ENCODE results near the gene EEF1G. TPM values are rescaled to one million over a fixed set of nuclear protein-coding genes. Genes with fewer than 3 reads are reported as not detected.
"Not testable (repeated sequence)": the region's sequence is repeated elsewhere in the genome, so short reads cannot be mapped to it uniquely, and the experiment has no call there.

The EEF1G gene, protein sequence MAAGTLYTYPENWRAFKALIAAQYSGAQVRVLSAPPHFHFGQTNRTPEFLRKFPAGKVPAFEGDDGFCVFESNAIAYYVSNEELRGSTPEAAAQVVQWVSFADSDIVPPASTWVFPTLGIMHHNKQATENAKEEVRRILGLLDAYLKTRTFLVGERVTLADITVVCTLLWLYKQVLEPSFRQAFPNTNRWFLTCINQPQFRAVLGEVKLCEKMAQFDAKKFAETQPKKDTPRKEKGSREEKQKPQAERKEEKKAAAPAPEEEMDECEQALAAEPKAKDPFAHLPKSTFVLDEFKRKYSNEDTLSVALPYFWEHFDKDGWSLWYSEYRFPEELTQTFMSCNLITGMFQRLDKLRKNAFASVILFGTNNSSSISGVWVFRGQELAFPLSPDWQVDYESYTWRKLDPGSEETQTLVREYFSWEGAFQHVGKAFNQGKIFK
- total RNA-seq = 1,000 to 10,000 TPM; 1,301 to 1,426 (median 1,363) TPM

DNA sequence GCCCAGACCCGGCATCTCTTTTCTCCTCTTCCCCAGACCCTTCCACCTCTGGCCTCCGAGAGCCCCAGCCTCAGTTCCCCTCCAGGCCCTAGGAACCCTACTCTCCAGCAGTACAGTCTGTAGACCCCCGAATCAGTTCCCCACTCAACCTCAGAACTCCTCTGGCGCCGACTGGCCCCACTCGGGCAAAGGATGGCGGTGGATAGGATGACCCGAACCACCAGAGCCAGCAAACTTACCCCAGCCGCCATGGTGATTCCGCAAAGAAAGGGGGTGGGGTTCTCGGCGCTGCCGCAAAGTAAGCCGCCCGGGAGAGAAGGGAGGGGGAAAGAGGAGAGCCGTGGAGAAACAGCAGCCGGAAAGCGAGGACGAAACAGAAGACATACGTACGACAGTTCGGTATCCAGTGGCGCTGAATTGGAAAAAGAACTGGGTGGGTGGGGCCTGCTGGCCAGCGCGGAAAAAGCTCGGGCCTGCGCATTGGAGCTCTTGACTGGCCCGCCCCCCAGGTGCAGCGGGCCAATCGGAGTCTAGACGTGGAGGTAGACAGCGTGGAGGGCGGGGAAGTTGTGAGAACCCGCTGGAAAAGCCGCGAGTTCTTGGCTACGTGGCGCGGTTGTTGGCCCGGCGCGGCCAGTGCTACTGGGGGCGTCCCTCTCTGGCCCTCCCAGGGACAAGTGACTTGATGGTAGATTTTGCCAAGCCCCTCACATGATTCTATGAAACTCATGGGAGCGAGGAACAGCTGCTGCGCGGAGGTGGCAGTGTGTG is at the start of gene EEF1G:
Gene EEF1G (minus strand): TSS at position 300 of the 771 bp plus-strand sequence. CDS start 49 bp downstream, at position 251.
- TF ChIP-seq POLR2A (IDR thresholded peaks at IDR 0.05) = peak; percentile 85 to 97
- TF ChIP-seq, protein P1, sequence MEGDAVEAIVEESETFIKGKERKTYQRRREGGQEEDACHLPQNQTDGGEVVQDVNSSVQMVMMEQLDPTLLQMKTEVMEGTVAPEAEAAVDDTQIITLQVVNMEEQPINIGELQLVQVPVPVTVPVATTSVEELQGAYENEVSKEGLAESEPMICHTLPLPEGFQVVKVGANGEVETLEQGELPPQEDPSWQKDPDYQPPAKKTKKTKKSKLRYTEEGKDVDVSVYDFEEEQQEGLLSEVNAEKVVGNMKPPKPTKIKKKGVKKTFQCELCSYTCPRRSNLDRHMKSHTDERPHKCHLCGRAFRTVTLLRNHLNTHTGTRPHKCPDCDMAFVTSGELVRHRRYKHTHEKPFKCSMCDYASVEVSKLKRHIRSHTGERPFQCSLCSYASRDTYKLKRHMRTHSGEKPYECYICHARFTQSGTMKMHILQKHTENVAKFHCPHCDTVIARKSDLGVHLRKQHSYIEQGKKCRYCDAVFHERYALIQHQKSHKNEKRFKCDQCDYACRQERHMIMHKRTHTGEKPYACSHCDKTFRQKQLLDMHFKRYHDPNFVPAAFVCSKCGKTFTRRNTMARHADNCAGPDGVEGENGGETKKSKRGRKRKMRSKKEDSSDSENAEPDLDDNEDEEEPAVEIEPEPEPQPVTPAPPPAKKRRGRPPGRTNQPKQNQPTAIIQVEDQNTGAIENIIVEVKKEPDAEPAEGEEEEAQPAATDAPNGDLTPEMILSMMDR (IDR thresholded peaks at IDR 0.05) = peak in 2 of 4 experiments; percentile 10 to 20
- H3K27me3 ChIP-seq = no peaks in the 10 kb centered on the region
- H3K4me1 ChIP-seq = peaks cover 0 to 12% of the 10 kb centered on the region in 2 donors
- H3K4me3 ChIP-seq = peak within 1 kb of the TSS; percentile 62 to 95
- intact Hi-C loops (cut with DNase I; ENCODE audit: low total_unique reads) = no loop called here
- H3K27ac ChIP-seq = peak within 1 kb of the TSS; percentile 95 to 99
- H3K36me3 ChIP-seq = no peaks in the 10 kb centered on the region
- DNase-seq = peak; percentile 99
- no peaks in the 10 kb centered on the region for H3K9me3 ChIP-seq

DNA sequence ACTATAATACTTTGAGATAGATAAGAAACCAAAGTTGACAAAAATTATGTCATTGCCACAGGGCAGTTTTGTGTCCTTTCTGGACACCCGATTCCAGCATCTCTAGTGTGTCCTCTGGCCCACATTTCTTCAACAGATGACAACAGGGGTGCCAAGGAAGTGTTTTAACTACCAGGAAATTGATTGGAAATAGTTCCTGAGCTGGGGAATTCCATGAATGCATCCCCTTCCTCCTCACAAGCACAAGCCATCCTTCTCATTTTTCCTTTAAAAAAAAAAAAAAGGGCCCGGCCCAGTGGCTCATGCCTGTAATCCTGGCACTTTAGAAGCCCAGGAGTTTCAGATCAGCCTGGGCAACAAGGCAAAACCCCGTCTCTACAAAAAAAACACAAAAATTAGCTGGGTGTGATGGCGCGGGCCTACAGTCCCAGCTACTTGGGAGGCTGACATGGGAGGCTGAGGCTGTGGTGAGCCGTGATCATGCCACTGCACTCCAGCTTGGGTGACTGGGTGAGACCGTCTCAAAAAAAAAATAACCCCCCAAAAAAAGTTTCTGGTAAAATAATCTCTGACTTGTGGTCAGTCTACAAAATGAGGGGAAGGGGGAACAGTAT is 48.9 kb upstream of the EEF1G start:
- intact Hi-C loops (cut with DNase I; ENCODE audit: low total_unique reads) = no loop called here
- Histone ChIP-seq H3K4me3 (no peak overlapping the region), H3K27ac (peak overlapping the region; percentile 68 to 85), H3K27me3 (no peaks in the 10 kb centered on the region), H3K36me3 (no peaks in the 10 kb centered on the region), H3K9me3 (no peaks in the 10 kb centered on the region), H3K4me1 (peaks cover 5 to 6% of the 10 kb centered on the region in 2 donors)
- DNase-seq = no peak
- TF ChIP-seq POLR2A (IDR thresholded peaks at IDR 0.05) = no peak

DNA sequence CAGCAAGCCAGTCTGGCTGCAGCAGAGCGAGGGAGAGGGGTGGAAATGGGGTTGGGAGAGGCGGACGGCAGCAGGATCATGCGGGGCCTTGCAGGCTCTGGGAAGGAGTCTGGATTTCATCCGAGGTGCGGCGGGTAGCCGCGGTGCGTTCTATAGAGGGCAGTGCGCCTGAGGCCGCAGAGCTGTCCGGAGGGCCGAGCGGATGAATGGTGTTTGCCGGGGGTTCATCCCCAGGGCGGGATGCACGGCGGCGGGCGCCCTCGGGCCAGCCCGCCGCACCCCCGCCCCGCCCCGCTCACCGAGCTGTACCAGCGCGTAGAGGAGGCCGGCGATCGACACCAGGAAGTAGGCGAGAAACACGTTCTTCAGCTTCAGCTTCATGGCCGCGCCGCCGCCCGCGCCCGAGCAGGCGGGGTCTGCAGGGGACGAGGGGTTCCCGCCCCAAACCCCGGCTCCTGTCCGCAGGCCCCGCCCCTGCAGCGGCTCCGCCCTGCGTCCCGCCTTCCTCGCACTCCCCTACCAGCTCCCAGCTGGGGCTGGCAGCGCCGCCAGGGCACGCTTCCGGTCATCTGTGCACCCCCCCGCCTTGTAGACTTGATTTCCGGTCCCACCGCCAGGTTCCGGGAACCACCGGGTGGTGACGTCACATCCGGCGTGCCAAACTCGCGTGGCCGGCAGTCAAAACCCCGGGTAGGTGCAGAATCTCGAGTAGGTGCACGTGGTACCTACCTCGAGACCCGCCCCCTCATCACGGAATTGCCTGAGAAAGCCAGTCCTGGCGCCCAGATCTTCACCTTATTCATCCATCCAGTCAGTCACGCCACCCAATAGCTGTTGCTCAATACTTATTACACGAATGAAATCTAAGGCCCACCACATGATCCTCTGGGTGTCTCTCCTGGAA is 48.1 kb upstream of the EEF1G start, which contains the start of gene B3GAT3:
Gene B3GAT3 (minus strand): TSS at position 420 of the 904 bp plus-strand sequence. CDS start 39 bp downstream, at position 381.
- intact Hi-C loops (cut with DNase I; ENCODE audit: low total_unique reads) = no loop called here
- peak within 1 kb of the TSS; percentile 68 to 85 for H3K27ac ChIP-seq

DNA sequence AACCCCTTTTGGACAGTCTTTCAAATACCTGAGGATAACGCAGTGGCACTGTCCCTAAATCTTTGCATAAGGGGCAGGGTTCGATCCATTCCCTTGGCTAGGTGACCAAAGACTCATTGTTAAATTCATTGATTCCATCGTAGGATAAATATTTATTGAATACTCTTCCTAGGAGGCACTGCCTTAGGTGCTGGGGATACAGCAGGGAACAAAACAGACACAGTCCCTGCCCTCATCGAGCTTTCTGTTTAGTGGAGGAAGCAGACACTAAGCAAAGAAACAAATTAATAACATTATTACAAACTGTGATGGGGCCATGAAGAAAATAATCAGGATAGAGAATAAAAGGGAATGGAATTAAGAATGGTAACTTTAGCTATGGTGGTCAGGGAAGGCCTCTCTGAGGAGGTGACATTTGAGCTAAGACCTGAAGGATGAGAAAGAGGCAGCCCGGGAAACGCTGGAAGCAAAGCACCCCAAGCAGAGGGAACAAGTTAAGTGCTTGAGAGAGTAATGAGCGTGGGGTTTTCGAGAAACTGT is 47.4 kb upstream of the EEF1G start:
- intact Hi-C loops (cut with DNase I; ENCODE audit: low total_unique reads) = no loop called here
- TF ChIP-seq POLR2A (IDR thresholded peaks at IDR 0.05) = no peak
- TF ChIP-seq, protein P1 (IDR thresholded peaks at IDR 0.05) = no peak
- H3K9me3 ChIP-seq = no peaks in the 10 kb centered on the region

More for the DNA sequence above, 48.1 kb upstream of the EEF1G start, which contains the start of gene B3GAT3:
- no peaks in the 10 kb centered on the region for H3K27me3 ChIP-seq
- TF ChIP-seq, protein P1 (IDR thresholded peaks at IDR 0.05) = peak in 2 of 4 experiments; percentile 36 to 52
- peak; percentile 79 to 93 for TF ChIP-seq POLR2A (IDR thresholded peaks at IDR 0.05)
- H3K4me1 ChIP-seq = peaks cover 5 to 6% of the 10 kb centered on the region in 2 donors
- H3K4me3 ChIP-seq = peak within 1 kb of the TSS; percentile 61 to 77
- H3K9me3 ChIP-seq = no peaks in the 10 kb centered on the region
- DNase-seq = peak; percentile 98 to 99
- H3K36me3 ChIP-seq = no peaks in the 10 kb centered on the region

DNA sequence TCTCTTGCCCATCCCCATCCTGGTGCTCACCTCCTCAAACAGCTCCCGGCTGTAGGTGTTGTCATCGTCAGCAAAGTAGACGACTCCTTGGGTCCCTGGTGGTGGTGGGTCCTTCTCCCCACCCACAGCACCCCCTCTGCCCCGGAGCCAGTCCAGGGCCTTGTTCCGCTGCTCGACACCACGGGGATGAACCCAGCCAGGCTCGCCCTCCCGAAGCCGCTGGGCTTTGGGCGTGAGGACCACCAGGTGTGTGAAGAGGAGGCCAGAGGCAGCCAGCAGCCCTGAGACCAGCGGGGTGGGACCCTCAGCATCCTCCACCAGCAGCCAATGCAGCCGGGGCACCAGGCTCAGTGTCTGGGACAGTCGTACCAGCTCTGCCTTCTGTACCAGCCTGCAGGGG is 43.3 kb upstream of the EEF1G start:
- H3K9me3 ChIP-seq; H3K36me3 ChIP-seq; H3K27ac ChIP-seq; H3K27me3 ChIP-seq; H3K4me3 ChIP-seq; intact Hi-C loops (cut with DNase I; ENCODE audit: low total_unique reads); H3K4me1 ChIP-seq; DNase-seq: not testable (repeated sequence)

More for the DNA sequence above, 47.4 kb upstream of the EEF1G start:
- H3K4me1 ChIP-seq = peaks cover 5 to 6% of the 10 kb centered on the region in 2 donors
- H3K4me3 ChIP-seq = peak overlapping the region; percentile 61 to 77
- H3K36me3 ChIP-seq = no peaks in the 10 kb centered on the region
- H3K27me3 ChIP-seq = no peaks in the 10 kb centered on the region
- peak overlapping the region; percentile 68 to 85 for H3K27ac ChIP-seq
- no peak for DNase-seq

Data from uterus (tissue), 4 donors.